Measurements from ENCODE around the gene VTCN1. TPM values are rescaled to one million over a fixed set of nuclear protein-coding genes. Genes with fewer than 3 reads are reported as not detected.
"Not testable (repeated sequence)": the region's sequence is repeated elsewhere in the genome, so short reads cannot be mapped to it uniquely, and the experiment has no call there.

Gene VTCN1
- total RNA-seq, 1 donor from 2014 or later, result 1.2 TPM

GRCh38 chr1:117105722-117106121, 105.0 kb downstream of the VTCN1 start:
- DNase-seq (ENCODE audit: low read depth), result no peak
- no peak overlapping the region for H3K4me3 ChIP-seq (ENCODE audit: low read depth, low read length)
- no peak for TF ChIP-seq CTCF (conservative IDR thresholded peaks at IDR 0.05; ENCODE audit: low read depth, low read length)

GRCh38 chr1:117104986-117105385, 105.7 kb downstream of the VTCN1 start:
- DNase-seq (ENCODE audit: low read depth), result no peak
- no peak overlapping the region for H3K4me3 ChIP-seq (ENCODE audit: low read depth, low read length)
- TF ChIP-seq CTCF (conservative IDR thresholded peaks at IDR 0.05; ENCODE audit: low read depth, low read length), result no peak

DNA sequence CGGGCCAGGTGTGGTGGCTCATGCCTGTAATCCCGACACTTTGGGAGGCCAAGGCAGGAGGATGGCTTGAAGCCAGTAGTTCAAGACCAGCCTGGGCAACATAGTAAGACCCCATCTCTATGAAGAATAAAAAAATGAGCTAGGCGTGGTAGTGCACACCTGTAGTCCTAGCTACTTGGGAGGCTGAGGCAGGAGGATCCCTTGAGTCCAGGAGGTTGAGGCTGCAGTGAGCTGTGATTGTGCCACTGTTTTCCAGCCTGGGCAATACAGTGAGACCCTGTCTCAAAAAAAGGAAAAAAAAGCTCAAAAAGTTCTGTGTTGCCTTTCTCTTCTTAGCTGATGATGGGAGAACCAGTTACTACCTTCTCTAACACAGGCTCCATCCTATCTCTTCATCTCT, 108.9 kb downstream of the VTCN1 start:
- not testable (repeated sequence) for DNase-seq (ENCODE audit: low read depth); H3K4me3 ChIP-seq (ENCODE audit: low read depth, low read length)

- no peak for DNase-seq (ENCODE audit: low read depth)
- H3K4me3 ChIP-seq (ENCODE audit: low read depth, low read length), result no peak overlapping the region
- no peak for TF ChIP-seq CTCF (conservative IDR thresholded peaks at IDR 0.05; ENCODE audit: low read depth, low read length)
Observed at GRCh38 chr1:117101334-117101733, 109.4 kb downstream of the VTCN1 start.

DNA sequence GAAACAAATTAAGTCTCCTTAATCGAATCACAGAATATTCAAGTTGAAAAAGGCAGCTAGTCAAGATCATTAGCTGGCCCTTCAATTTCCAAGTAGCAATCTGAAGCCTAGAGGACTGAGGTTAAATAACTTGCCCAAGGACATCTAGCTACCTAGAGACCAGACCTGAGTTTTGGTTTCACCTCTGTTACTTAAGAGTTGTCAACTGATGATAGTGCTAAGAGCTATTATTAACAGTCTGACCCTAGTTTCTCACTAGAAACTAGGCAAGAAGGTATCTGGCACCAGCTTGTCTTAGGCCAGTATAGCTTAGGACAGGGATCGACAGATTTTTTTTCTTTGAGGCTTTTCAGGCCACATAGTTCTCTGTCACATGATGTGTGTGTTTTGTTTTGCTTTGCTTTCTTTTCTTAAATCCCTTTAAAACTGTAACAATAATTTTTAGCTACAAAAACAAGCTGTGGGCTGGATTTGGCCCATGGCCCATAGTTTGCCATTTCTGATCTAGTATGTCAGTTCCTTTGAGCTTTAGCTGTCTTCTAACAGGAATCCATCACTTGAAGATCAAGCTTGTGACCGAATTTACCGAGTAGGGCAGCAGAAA, 112.3 kb downstream of the VTCN1 start:
- no peak for TF ChIP-seq CTCF (conservative IDR thresholded peaks at IDR 0.05; ENCODE audit: low read depth, low read length)
- no peak overlapping the region for H3K4me3 ChIP-seq (ENCODE audit: low read depth, low read length)
- no peak for DNase-seq (ENCODE audit: low read depth)

- DNase-seq (ENCODE audit: low read depth), result no peak
- no peak overlapping the region for H3K4me3 ChIP-seq (ENCODE audit: low read depth, low read length)
- TF ChIP-seq CTCF (conservative IDR thresholded peaks at IDR 0.05; ENCODE audit: low read depth, low read length), result no peak
Observed at GRCh38 chr1:117097443-117097842, 113.3 kb downstream of the VTCN1 start.

DNA sequence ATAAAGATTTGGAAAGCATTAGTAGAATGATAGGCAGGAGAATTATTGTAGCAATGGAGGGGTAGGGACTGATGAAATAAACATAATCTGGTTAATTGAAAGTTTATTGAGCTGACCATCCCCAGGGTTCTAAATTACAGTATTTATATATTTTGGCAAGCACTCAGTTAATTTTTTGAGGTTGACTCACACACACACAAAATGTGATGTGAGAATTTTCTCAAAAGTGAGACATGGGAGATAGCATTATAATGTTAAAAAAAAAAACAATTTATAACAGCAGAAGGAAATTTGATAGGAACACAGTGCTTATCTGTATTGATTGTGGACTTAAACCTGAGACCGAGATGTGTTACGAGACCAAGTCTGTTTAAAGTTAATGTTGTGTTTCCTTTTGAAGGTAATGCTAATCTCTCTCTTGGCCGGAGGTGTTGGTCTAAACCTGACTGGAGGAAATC, 113.7 kb downstream of the VTCN1 start:
- no peak for DNase-seq (ENCODE audit: low read depth)
- H3K4me3 ChIP-seq (ENCODE audit: low read depth, low read length), result no peak overlapping the region
- TF ChIP-seq CTCF (conservative IDR thresholded peaks at IDR 0.05; ENCODE audit: low read depth, low read length), result no peak

All from epithelial cell of proximal tubule (primary cell).